Natural killer cell (primary cell): Measurements from ENCODE around the gene NEDD4L. TPM values are rescaled to one million over a fixed set of nuclear protein-coding genes. Genes with fewer than 3 reads are reported as not detected.

Experiments used
- ATAC-seq, 3 donors: fragments of 150-1000 bp in 2 of 3; fragments of 200-7000 bp in 1 of 3; cut with Tn5 transposase; 1 replicate in 1 of 3; 2 replicates in 2 of 3; pipeline ENCODE4 v1.10.0; 2021; ENCODE audit warnings: mild to moderate bottlenecking in 2 of 3, moderate library complexity in 2 of 3
- DNase-seq, 2 donors: peaks; one replicate each; pipeline versions ENCODE4 v3.0.0 to v3.0.0-alpha.2; 2013 to 2021; ENCODE audit warnings: mixed read lengths in 1 of 2
- H3K27ac ChIP-seq: one replicate; pipeline ENCODE4 v1.5.1; 2013; ENCODE audit warnings: mild to moderate bottlenecking, low read length
- H3K27me3 ChIP-seq: one replicate; pipeline ENCODE4 v1.6.1; 2013; ENCODE audit warnings: low read length; ENCODE audit not compliant: control insufficient read depth, insufficient read depth
- H3K36me3 ChIP-seq: one replicate; pipeline ENCODE4 v1.6.1; 2013; ENCODE audit warnings: low read length; ENCODE audit not compliant: control insufficient read depth, insufficient read depth
- H3K4me1 ChIP-seq: one replicate; pipeline ENCODE4 v1.6.1; 2013; ENCODE audit warnings: low read length; ENCODE audit not compliant: control insufficient read depth, insufficient read depth
- H3K4me3 ChIP-seq: one replicate; pipeline ENCODE4 v1.5.1; 2013; ENCODE audit warnings: low read length
- H3K9me3 ChIP-seq: one replicate; pipeline ENCODE4 v1.6.1; 2013; ENCODE audit warnings: low read length; ENCODE audit not compliant: control insufficient read depth, insufficient read depth
- H3K27ac Mint-ChIP-seq, 2 donors: one replicate each; pipeline ENCODE4 v1.8.0; 2022; ENCODE audit warnings: mild to moderate bottlenecking in 2 of 2, mixed read lengths in 2 of 2, moderate library complexity in 1 of 2
- H3K27me3 Mint-ChIP-seq, 2 donors: one replicate each; pipeline ENCODE4 v1.8.0; 2022; ENCODE audit warnings: low read depth in 2 of 2, mixed read lengths in 2 of 2
- H3K36me3 Mint-ChIP-seq: one replicate; pipeline ENCODE4 v1.8.0; 2022; ENCODE audit warnings: mixed read lengths
- H3K4me1 Mint-ChIP-seq, 2 donors: one replicate each; pipeline ENCODE4 v1.8.0; 2022; ENCODE audit warnings: mixed read lengths in 2 of 2
- H3K4me3 Mint-ChIP-seq: one replicate; pipeline ENCODE4 v1.8.0; 2022; ENCODE audit warnings: mild to moderate bottlenecking, moderate library complexity, mixed read lengths
- H3K9me3 Mint-ChIP-seq, 2 donors: one replicate each; pipeline ENCODE4 v1.8.0; 2022; ENCODE audit warnings: mixed read lengths in 2 of 2
- CTCF ChIP-seq: fragments of 200-600 bp; IDR thresholded peaks from one replicate; pipeline ENCODE4 v1.8.0; 2022; ENCODE audit warnings: antibody characterized with exemption
- WGBS: methylation state at CpG from one replicate; pipeline ENCODE4 v1.1.7; 2013; ENCODE audit warnings: missing lambda C conversion rate; ENCODE audit not compliant: insufficient coverage; 5-methylcytosine and 5-hydroxymethylcytosine counted together
- intact Hi-C: fragments of 100-400 bp; cut with micrococcal nuclease; formaldehyde crosslinking; loops from one replicate; pipeline ENCODE4 v1.14.2; 2022
- total RNA-seq, 4 donors: library from RNA; stranded (reverse); fragments of 120-200 nt in 1 of 4; gene quantifications; one replicate each; pipeline versions ENCODE4 v1.2.3 to v1.2.4, GENCODE V29; 2013 to 2022

The NEDD4L gene
- total RNA-seq, 3 donors from 2014 or later (not counting 1 experiment from before 2014, with no cell fraction given): 3.4 to 15.3 (median 14.3) TPM

- no peak overlapping the region for H3K4me3 Mint-ChIP-seq
- Histone ChIP-seq H3K27me3 (no peaks in the 10 kb centered on the region), H3K27ac (no peak overlapping the region), H3K4me1 (no peaks in the 10 kb centered on the region), H3K4me3 (no peak overlapping the region), H3K9me3 (no peaks in the 10 kb centered on the region), H3K36me3 (no peaks in the 10 kb centered on the region)
- H3K36me3 Mint-ChIP-seq: no peaks in the 10 kb centered on the region
- H3K4me1 Mint-ChIP-seq: no peaks in the 10 kb centered on the region
- H3K27me3 Mint-ChIP-seq: no peaks in the 10 kb centered on the region
- intact Hi-C loops: no loop called here
- no CpG with 5 or more reads among the region's 2 CpGs for WGBS
- no peak for DNase-seq
- no peaks in the 10 kb centered on the region for H3K9me3 Mint-ChIP-seq
- H3K27ac Mint-ChIP-seq: no peak overlapping the region
- no peak for ATAC-seq
- TF ChIP-seq CTCF: no peak
Observed at GRCh38 chr18:58382446-58382845, 338.4 kb downstream of the NEDD4L start.

- no peak for DNase-seq
- intact Hi-C loops: no loop called here
- no peaks in the 10 kb centered on the region for H3K9me3 Mint-ChIP-seq
- Histone ChIP-seq H3K4me3 (no peak overlapping the region), H3K27ac (no peak overlapping the region), H3K27me3 (no peaks in the 10 kb centered on the region), H3K4me1 (no peaks in the 10 kb centered on the region), H3K36me3 (no peaks in the 10 kb centered on the region), H3K9me3 (no peaks in the 10 kb centered on the region)
- H3K36me3 Mint-ChIP-seq: no peaks in the 10 kb centered on the region
- ATAC-seq: no peak
- H3K27me3 Mint-ChIP-seq: no peaks in the 10 kb centered on the region
- 98% methylated on average over 13 of the region's 13 CpGs for WGBS
- no peak overlapping the region for H3K27ac Mint-ChIP-seq
- H3K4me3 Mint-ChIP-seq: no peak overlapping the region
- no peak for TF ChIP-seq CTCF
- no peaks in the 10 kb centered on the region for H3K4me1 Mint-ChIP-seq
Observed at GRCh38 chr18:58385472-58385871, 341.4 kb downstream of the NEDD4L start.

GRCh38 chr18:58386780-58387179 lies 342.8 kb downstream of the NEDD4L start:
- H3K4me1 ChIP-seq: no peaks in the 10 kb centered on the region
- Mint-ChIP-seq H3K4me1 (no peaks in the 10 kb centered on the region), H3K4me3 (no peak overlapping the region), H3K27me3 (no peaks in the 10 kb centered on the region), H3K27ac (no peak overlapping the region), H3K36me3 (no peaks in the 10 kb centered on the region), H3K9me3 (no peaks in the 10 kb centered on the region)
- ATAC-seq (no peak), DNase-seq (no peak)
- TF ChIP-seq CTCF: no peak
- no peak overlapping the region for H3K4me3 ChIP-seq
- no peaks in the 10 kb centered on the region for H3K36me3 ChIP-seq
- H3K27me3 ChIP-seq: no peaks in the 10 kb centered on the region
- WGBS: 94% methylated on average over 14 of the region's 14 CpGs
- intact Hi-C loops: no loop called here
- H3K27ac ChIP-seq: no peak overlapping the region
- H3K9me3 ChIP-seq: no peaks in the 10 kb centered on the region

GRCh38 chr18:58387716-58388115 lies 343.7 kb downstream of the NEDD4L start:
- Mint-ChIP-seq H3K4me3 (no peak overlapping the region), H3K9me3 (no peaks in the 10 kb centered on the region), H3K4me1 (no peaks in the 10 kb centered on the region), H3K36me3 (no peaks in the 10 kb centered on the region), H3K27me3 (no peaks in the 10 kb centered on the region), H3K27ac (no peak overlapping the region)
- DNase-seq (no peak), ATAC-seq (no peak)
- intact Hi-C loops: no loop called here
- no peaks in the 10 kb centered on the region for H3K27me3 ChIP-seq
- H3K36me3 ChIP-seq: no peaks in the 10 kb centered on the region
- no peaks in the 10 kb centered on the region for H3K9me3 ChIP-seq
- no peaks in the 10 kb centered on the region for H3K4me1 ChIP-seq
- WGBS: 92% methylated on average over 5 of the region's 5 CpGs
- TF ChIP-seq CTCF: no peak
- no peak overlapping the region for H3K27ac ChIP-seq
- H3K4me3 ChIP-seq: no peak overlapping the region
